Neural progenitor cell (in vitro differentiated cells): Measurements from ENCODE around the gene PWWP3B. TPM values are rescaled to one million over a fixed set of nuclear protein-coding genes. Genes with fewer than 3 reads are reported as not detected.
A peak's percentile ranks its signal among the peaks of the same experiment; 100 is the strongest.

ENCODE experiments used
- DNase-seq: peaks from one replicate; pipeline ENCODE4 v3.0.0-alpha.2; 2016; ENCODE audit warnings: low spot score
- H2AFZ ChIP-seq: fragments of 200-600 bp; sonication (generic); replicated peaks from 2 replicates; pipeline ENCODE4 v1.6.1; 2016; ENCODE audit warnings: antibody characterized with exemption
- H3F3A ChIP-seq: fragments of 200-600 bp; sonication (generic); 2 replicates; pipeline ENCODE4 v1.6.1; 2016; ENCODE audit warnings: antibody characterized with exemption, low read depth
- H3K27ac ChIP-seq: fragments of 200-600 bp; sonication (generic); 2 replicates; pipeline ENCODE4 v1.5.1; 2016; ENCODE audit warnings: mild to moderate bottlenecking
- H3K27me3 ChIP-seq: fragments of 200-600 bp; sonication (generic); 2 replicates; pipeline ENCODE4 v1.6.1; 2016; ENCODE audit warnings: mild to moderate bottlenecking, moderate library complexity
- H3K36me3 ChIP-seq: fragments of 200-600 bp; sonication (generic); 2 replicates; pipeline ENCODE4 v1.5.1; 2016
- H3K4me1 ChIP-seq: fragments of 200-600 bp; sonication (generic); 2 replicates; pipeline ENCODE4 v1.6.1; 2016; ENCODE audit warnings: mixed run types
- H3K4me2 ChIP-seq: fragments of 200-600 bp; sonication (generic); 2 replicates; pipeline ENCODE4 v1.6.1; 2016
- H3K4me3 ChIP-seq: fragments of 200-600 bp; sonication (generic); 2 replicates; pipeline ENCODE4 v1.5.1; 2016
- H3K79me2 ChIP-seq: fragments of 200-600 bp; sonication (generic); 2 replicates; pipeline ENCODE4 v1.6.1; 2016; ENCODE audit warnings: low read depth
- H3K9ac ChIP-seq: fragments of 200-600 bp; sonication (generic); 2 replicates; pipeline ENCODE4 v1.6.1; 2016
- H3K9me3 ChIP-seq: fragments of 200-600 bp; sonication (generic); 2 replicates; pipeline ENCODE4 v1.5.1; 2016; ENCODE audit warnings: low read depth
- H4K20me1 ChIP-seq: fragments of 200-600 bp; sonication (generic); 2 replicates; pipeline ENCODE4 v1.6.1; 2016; ENCODE audit warnings: low read depth
- H3K27ac Mint-ChIP-seq: 3 replicates; pipeline ENCODE4 v1.8.0; 2021; ENCODE audit warnings: mixed read lengths
- H3K27me3 Mint-ChIP-seq: 2 replicates; pipeline ENCODE4 v1.8.0; 2022; ENCODE audit warnings: low read depth, mild to moderate bottlenecking, inconsistent platforms, moderate library complexity, mixed read lengths; ENCODE audit not compliant: insufficient read depth
- H3K36me3 Mint-ChIP-seq: 3 replicates; pipeline ENCODE4 v1.8.0; 2021; ENCODE audit warnings: mixed read lengths
- H3K4me1 Mint-ChIP-seq: 3 replicates; pipeline ENCODE4 v1.8.0; 2021; ENCODE audit warnings: mixed read lengths
- H3K4me3 Mint-ChIP-seq: 3 replicates; pipeline ENCODE4 v1.8.0; 2021; ENCODE audit warnings: mild to moderate bottlenecking, moderate library complexity, mixed read lengths
- H3K9me3 Mint-ChIP-seq: 3 replicates; pipeline ENCODE4 v1.8.0; 2020; ENCODE audit warnings: mixed read lengths
- CTCF ChIP-seq: fragments of 200-600 bp; sonication (generic); IDR thresholded peaks from 2 replicates; pipeline ENCODE4 v1.5.1; 2017; ENCODE audit warnings: antibody characterized with exemption, mild to moderate bottlenecking
- EZH2 ChIP-seq: fragments of 200-600 bp; sonication (generic); IDR thresholded peaks from 2 replicates; pipeline ENCODE4 v1.6.1; 2017; ENCODE audit warnings: antibody characterized with exemption, mild to moderate bottlenecking, moderate library complexity
- EZH2phosphoT487 ChIP-seq: fragments of 200-600 bp; sonication (generic); IDR thresholded peaks from 2 replicates; pipeline ENCODE4 v1.6.1; 2017; ENCODE audit warnings: antibody characterized with exemption
- total RNA-seq: library from RNA; depleted of rRNA; stranded (reverse); fragments of >200 nt; gene quantifications from 2 replicates; pipeline ENCODE4 v1.2.3, GENCODE V29; 2015; ENCODE audit warnings: low replicate concordance

Gene PWWP3B
- 5.2 and 5.8 TPM in 2 replicates for total RNA-seq

- H3K4me3 ChIP-seq: peak within 1 kb of the TSS; percentile 8
- Mint-ChIP-seq H3K4me3 (peak within 1 kb of the TSS; percentile 82), H3K27me3 (no peaks in the 10 kb centered on the region), H3K9me3 (no peaks in the 10 kb centered on the region), H3K4me1 (peaks cover 3% of the 10 kb centered on the region), H3K27ac (no peak within 1 kb of the TSS), H3K36me3 (no peaks in the 10 kb centered on the region)
- no peaks in the 10 kb centered on the region for H3F3A ChIP-seq
- no peaks in the 10 kb centered on the region for H3K9me3 ChIP-seq
- no peaks in the 10 kb centered on the region for H4K20me1 ChIP-seq
- H3K79me2 ChIP-seq: no peaks in the 10 kb centered on the region
- DNase-seq: peak; percentile 71
- H3K4me1 ChIP-seq: no peaks in the 10 kb centered on the region
- no peaks in the 10 kb centered on the region for H3K36me3 ChIP-seq
- H3K9ac ChIP-seq: no peak within 1 kb of the TSS
- H3K4me2 ChIP-seq: peak within 1 kb of the TSS; percentile 57
- no peak for TF ChIP-seq EZH2
- no peak for TF ChIP-seq CTCF
- TF ChIP-seq EZH2phosphoT487: no peak
- peak within 1 kb of the TSS; percentile 54 for H2AFZ ChIP-seq
- H3K27me3 ChIP-seq: no peaks in the 10 kb centered on the region
- H3K27ac ChIP-seq: no peak within 1 kb of the TSS
Observed at GRCh38 chrX:106168107-106168506, at the start of gene PWWP3B. TSS of gene PWWP3B (plus strand) at chrX:106168305. CDS start at chrX:106205433, 37,128 bp downstream.

- Histone ChIP-seq H3K9me3 (no peaks in the 10 kb centered on the region), H4K20me1 (no peaks in the 10 kb centered on the region), H3K4me1 (no peaks in the 10 kb centered on the region), H3K27me3 (no peaks in the 10 kb centered on the region), H3K9ac (no peak overlapping the region), H3K4me3 (no peak overlapping the region), H3K4me2 (no peak overlapping the region), H3K79me2 (no peaks in the 10 kb centered on the region), H3K27ac (no peak overlapping the region), H2AFZ (no peak overlapping the region), H3K36me3 (no peaks in the 10 kb centered on the region), H3F3A (no peaks in the 10 kb centered on the region)
- Mint-ChIP-seq H3K27me3 (peaks cover 2% of the 10 kb centered on the region), H3K9me3 (peaks cover 8% of the 10 kb centered on the region), H3K4me1 (no peaks in the 10 kb centered on the region), H3K27ac (no peak overlapping the region), H3K4me3 (no peak overlapping the region), H3K36me3 (no peaks in the 10 kb centered on the region)
- TF ChIP-seq EZH2phosphoT487 (no peak), EZH2 (no peak), CTCF (no peak)
- no peak for DNase-seq
Observed at GRCh38 chrX:106139048-106139447, 29.1 kb upstream of the PWWP3B start.

- Histone ChIP-seq H2AFZ (no peak overlapping the region), H4K20me1 (no peaks in the 10 kb centered on the region), H3K4me3 (no peak overlapping the region), H3K36me3 (no peaks in the 10 kb centered on the region), H3K79me2 (no peaks in the 10 kb centered on the region), H3K4me2 (no peak overlapping the region), H3F3A (no peaks in the 10 kb centered on the region), H3K9me3 (peaks cover 4% of the 10 kb centered on the region), H3K27ac (no peak overlapping the region), H3K9ac (no peak overlapping the region), H3K27me3 (no peaks in the 10 kb centered on the region), H3K4me1 (no peaks in the 10 kb centered on the region)
- Mint-ChIP-seq H3K9me3 (peaks cover 6% of the 10 kb centered on the region), H3K4me3 (no peak overlapping the region), H3K36me3 (no peaks in the 10 kb centered on the region), H3K4me1 (no peaks in the 10 kb centered on the region), H3K27ac (no peak overlapping the region), H3K27me3 (no peaks in the 10 kb centered on the region)
- no peak for DNase-seq
- TF ChIP-seq CTCF (no peak), EZH2 (no peak), EZH2phosphoT487 (no peak)
Observed at GRCh38 chrX:106144755-106145639, 23.1 kb upstream of the PWWP3B start.
